K562 (cell line): ENCODE data around the gene NF1. TPM values are rescaled to one million over a fixed set of nuclear protein-coding genes. Genes with fewer than 3 reads are reported as not detected.

Source experiments
- ILF3 ChIP-seq: fragments of 450-650 bp; IDR thresholded peaks from 2 replicates; pipeline ENCODE4 v1.6.1; 2018; ENCODE audit warnings: antibody characterized with exemption, mild to moderate bottlenecking, moderate library complexity, borderline replicate concordance
- RBM34 ChIP-seq: fragments of 200-400 bp; formaldehyde crosslinking; IDR thresholded peaks from 2 replicates; pipeline ENCODE4 v1.6.1; 2018; ENCODE audit warnings: low read length, borderline replicate concordance; ENCODE audit not compliant: insufficient read depth
- SIN3A ChIP-seq, 2 experiments: fragments of 150-350 bp in 1 of 2; IDR thresholded peaks; 2 replicates each; pipeline ENCODE4 v1.6.1; 2011 to 2016; ENCODE audit warnings: borderline replicate concordance in 2 of 2, low read depth in 2 of 2, low read length in 2 of 2, mild to moderate bottlenecking in 2 of 2, moderate library complexity in 2 of 2; ENCODE audit not compliant: control insufficient read depth in 1 of 2
- ZNF197 ChIP-seq: fragments of 200-800 bp; sonication (Bioruptor generic); IDR thresholded peaks from 2 replicates; pipeline ENCODE4 v1.6.1; 2016; ENCODE audit warnings: low read depth, missing genetic modification characterization, missing compliant biosample characterization
- ZSCAN32 ChIP-seq: fragments of 450-650 bp; formaldehyde crosslinking; IDR thresholded peaks from 2 replicates; pipeline ENCODE4 v1.4.0; 2020; ENCODE audit warnings: mild to moderate bottlenecking, moderate library complexity
- polyA plus RNA-seq, 8 experiments: library from polyadenylated mRNA; depleted of rRNA in 4 of 8; stranded (reverse) in 5 of 8; unstranded in 3 of 8; fragments of >200 nt; fragmentation: Nextera tagmentation in 2 of 8; fragmentation: Illumina TruSeq in 1 of 8; extraction: Ambion mirVana in 2 of 8; extraction: Trizol in 1 of 8; gene quantifications; 2 replicates each; pipeline versions ENCODE4 v1.2.1 to v1.2.3, GENCODE V29; 2011 to 2014; ENCODE audit warnings: inconsistent platforms in 1 of 8, missing spikeins in 1 of 8
- total RNA-seq, 7 experiments: library from RNA; depleted of rRNA in 6 of 7; stranded (reverse); fragments of >200 nt in 6 of 7; fragmentation: Illumina TruSeq in 2 of 7; extraction: Trizol in 2 of 7; gene quantifications; 2 replicates each; pipeline versions ENCODE4 v1.2.1 to v1.2.3, GENCODE V29; 2011 to 2021; ENCODE audit warnings: low replicate concordance in 1 of 7
- TF ChIP-seq, protein P1 (sequence below): fragments of 200-600 bp; sonication (generic); IDR thresholded peaks from one replicate; pipeline ENCODE4 v1.6.1; 2012; ENCODE audit warnings: mild to moderate bottlenecking, low read depth, low read length, inconsistent platforms
- TF ChIP-seq, protein P2 (sequence below): fragments of 250-450 bp; sonication (Bioruptor Pico); IDR thresholded peaks from 2 replicates; pipeline ENCODE4 v1.4.0; 2020
- TF ChIP-seq, protein P3 (sequence below): fragments of 450-650 bp; IDR thresholded peaks from 2 replicates; pipeline ENCODE4 v1.6.1; 2016; ENCODE audit warnings: antibody characterized with exemption
- TF ChIP-seq, protein P4 (sequence below): fragments of 250-450 bp; sonication (Bioruptor Pico); IDR thresholded peaks from 2 replicates; pipeline ENCODE4 v1.8.0; 2022; ENCODE audit warnings: moderate library complexity, mild to moderate bottlenecking, inconsistent platforms

Gene NF1
- total and polyA plus RNA-seq, 9 of the 15 experiments (the other 6 are each of a cell fraction or from before 2014, with no cell fraction given) = 3.4 to 41.9 (median 24.3) TPM

DNA sequence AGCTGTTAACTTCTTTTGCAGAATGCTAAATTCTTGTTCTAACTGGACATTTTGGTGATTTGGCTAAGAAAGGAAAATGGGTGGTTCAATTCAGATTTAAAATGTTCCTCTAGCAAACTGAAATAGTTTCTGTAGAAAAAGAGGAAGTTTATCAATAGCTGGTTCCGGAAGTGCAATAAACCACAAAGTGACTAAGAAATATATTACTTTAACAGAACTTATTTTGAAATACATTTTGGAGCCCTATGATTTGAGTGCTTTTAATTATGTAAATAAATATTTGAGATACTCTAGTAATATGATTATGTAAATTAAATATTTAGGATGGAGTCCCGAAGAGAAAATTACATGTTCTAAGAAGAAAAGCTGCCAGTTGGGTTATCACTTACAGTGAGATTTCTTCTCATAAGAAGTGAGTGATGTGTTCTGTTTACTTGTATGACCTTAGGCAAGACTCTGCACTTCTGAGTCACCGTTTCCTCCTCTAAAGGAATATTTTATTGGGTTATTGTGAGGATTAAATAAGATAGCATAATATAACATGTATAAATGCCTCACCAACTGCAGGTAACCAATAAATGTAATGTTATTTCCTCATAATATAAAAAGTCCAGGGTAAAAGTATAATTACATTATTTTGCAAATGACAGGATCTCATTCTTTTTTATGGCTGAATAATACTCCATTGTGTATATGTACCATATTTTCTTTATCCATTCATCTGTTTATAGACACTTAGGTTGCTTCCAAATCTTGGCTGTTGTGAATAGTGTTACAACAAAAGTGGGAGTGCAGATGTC is 219.4 kb downstream of the NF1 start, which contains the start of gene EVI2B (continued):
- TF ChIP-seq, protein P1, sequence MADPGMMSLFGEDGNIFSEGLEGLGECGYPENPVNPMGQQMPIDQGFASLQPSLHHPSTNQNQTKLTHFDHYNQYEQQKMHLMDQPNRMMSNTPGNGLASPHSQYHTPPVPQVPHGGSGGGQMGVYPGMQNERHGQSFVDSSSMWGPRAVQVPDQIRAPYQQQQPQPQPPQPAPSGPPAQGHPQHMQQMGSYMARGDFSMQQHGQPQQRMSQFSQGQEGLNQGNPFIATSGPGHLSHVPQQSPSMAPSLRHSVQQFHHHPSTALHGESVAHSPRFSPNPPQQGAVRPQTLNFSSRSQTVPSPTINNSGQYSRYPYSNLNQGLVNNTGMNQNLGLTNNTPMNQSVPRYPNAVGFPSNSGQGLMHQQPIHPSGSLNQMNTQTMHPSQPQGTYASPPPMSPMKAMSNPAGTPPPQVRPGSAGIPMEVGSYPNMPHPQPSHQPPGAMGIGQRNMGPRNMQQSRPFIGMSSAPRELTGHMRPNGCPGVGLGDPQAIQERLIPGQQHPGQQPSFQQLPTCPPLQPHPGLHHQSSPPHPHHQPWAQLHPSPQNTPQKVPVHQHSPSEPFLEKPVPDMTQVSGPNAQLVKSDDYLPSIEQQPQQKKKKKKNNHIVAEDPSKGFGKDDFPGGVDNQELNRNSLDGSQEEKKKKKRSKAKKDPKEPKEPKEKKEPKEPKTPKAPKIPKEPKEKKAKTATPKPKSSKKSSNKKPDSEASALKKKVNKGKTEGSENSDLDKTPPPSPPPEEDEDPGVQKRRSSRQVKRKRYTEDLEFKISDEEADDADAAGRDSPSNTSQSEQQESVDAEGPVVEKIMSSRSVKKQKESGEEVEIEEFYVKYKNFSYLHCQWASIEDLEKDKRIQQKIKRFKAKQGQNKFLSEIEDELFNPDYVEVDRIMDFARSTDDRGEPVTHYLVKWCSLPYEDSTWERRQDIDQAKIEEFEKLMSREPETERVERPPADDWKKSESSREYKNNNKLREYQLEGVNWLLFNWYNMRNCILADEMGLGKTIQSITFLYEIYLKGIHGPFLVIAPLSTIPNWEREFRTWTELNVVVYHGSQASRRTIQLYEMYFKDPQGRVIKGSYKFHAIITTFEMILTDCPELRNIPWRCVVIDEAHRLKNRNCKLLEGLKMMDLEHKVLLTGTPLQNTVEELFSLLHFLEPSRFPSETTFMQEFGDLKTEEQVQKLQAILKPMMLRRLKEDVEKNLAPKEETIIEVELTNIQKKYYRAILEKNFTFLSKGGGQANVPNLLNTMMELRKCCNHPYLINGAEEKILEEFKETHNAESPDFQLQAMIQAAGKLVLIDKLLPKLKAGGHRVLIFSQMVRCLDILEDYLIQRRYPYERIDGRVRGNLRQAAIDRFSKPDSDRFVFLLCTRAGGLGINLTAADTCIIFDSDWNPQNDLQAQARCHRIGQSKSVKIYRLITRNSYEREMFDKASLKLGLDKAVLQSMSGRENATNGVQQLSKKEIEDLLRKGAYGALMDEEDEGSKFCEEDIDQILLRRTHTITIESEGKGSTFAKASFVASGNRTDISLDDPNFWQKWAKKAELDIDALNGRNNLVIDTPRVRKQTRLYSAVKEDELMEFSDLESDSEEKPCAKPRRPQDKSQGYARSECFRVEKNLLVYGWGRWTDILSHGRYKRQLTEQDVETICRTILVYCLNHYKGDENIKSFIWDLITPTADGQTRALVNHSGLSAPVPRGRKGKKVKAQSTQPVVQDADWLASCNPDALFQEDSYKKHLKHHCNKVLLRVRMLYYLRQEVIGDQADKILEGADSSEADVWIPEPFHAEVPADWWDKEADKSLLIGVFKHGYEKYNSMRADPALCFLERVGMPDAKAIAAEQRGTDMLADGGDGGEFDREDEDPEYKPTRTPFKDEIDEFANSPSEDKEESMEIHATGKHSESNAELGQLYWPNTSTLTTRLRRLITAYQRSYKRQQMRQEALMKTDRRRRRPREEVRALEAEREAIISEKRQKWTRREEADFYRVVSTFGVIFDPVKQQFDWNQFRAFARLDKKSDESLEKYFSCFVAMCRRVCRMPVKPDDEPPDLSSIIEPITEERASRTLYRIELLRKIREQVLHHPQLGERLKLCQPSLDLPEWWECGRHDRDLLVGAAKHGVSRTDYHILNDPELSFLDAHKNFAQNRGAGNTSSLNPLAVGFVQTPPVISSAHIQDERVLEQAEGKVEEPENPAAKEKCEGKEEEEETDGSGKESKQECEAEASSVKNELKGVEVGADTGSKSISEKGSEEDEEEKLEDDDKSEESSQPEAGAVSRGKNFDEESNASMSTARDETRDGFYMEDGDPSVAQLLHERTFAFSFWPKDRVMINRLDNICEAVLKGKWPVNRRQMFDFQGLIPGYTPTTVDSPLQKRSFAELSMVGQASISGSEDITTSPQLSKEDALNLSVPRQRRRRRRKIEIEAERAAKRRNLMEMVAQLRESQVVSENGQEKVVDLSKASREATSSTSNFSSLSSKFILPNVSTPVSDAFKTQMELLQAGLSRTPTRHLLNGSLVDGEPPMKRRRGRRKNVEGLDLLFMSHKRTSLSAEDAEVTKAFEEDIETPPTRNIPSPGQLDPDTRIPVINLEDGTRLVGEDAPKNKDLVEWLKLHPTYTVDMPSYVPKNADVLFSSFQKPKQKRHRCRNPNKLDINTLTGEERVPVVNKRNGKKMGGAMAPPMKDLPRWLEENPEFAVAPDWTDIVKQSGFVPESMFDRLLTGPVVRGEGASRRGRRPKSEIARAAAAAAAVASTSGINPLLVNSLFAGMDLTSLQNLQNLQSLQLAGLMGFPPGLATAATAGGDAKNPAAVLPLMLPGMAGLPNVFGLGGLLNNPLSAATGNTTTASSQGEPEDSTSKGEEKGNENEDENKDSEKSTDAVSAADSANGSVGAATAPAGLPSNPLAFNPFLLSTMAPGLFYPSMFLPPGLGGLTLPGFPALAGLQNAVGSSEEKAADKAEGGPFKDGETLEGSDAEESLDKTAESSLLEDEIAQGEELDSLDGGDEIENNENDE = no peak
- TF ChIP-seq, protein P2, sequence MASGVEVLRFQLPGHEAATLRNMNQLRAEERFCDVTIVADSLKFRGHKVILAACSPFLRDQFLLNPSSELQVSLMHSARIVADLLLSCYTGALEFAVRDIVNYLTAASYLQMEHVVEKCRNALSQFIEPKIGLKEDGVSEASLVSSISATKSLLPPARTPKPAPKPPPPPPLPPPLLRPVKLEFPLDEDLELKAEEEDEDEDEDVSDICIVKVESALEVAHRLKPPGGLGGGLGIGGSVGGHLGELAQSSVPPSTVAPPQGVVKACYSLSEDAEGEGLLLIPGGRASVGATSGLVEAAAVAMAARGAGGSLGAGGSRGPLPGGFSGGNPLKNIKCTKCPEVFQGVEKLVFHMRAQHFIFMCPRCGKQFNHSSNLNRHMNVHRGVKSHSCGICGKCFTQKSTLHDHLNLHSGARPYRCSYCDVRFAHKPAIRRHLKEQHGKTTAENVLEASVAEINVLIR = no peak
- no peak for TF ChIP-seq ILF3
- TF ChIP-seq ZSCAN32 = no peak
- TF ChIP-seq ZNF197 (CRISPR knock-in tag) = no peak
- no peak for TF ChIP-seq SIN3A (IDR thresholded peaks at IDR 0.05; ENCODE audit: borderline replicate concordance in 2 of 2, control insufficient read depth in 1 of 2, low read depth in 2 of 2, low read length in 2 of 2)
- TF ChIP-seq, protein P3, sequence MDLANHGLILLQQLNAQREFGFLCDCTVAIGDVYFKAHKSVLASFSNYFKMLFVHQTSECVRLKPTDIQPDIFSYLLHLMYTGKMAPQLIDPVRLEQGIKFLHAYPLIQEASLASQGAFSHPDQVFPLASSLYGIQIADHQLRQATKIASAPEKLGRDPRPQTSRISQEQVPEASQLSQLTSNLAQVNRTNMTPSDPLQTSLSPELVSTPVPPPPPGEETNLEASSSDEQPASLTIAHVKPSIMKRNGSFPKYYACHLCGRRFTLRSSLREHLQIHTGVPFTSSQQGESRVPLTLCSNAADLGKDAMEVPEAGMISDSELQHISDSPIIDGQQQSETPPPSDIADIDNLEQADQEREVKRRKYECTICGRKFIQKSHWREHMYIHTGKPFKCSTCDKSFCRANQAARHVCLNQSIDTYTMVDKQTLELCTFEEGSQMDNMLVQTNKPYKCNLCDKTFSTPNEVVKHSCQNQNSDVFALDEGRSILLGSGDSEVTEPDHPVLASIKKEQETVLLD = no peak
- TF ChIP-seq, protein P4, sequence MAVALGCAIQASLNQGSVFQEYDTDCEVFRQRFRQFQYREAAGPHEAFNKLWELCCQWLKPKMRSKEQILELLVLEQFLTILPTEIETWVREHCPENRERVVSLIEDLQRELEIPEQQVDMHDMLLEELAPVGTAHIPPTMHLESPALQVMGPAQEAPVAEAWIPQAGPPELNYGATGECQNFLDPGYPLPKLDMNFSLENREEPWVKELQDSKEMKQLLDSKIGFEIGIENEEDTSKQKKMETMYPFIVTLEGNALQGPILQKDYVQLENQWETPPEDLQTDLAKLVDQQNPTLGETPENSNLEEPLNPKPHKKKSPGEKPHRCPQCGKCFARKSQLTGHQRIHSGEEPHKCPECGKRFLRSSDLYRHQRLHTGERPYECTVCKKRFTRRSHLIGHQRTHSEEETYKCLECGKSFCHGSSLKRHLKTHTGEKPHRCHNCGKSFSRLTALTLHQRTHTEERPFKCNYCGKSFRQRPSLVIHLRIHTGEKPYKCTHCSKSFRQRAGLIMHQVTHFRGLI (CRISPR knock-in tag) = no peak
- no peak for TF ChIP-seq RBM34
